Body of pancreas (tissue), 4 donors: ENCODE measurements around the gene RIMBP2.

Experiments used
- CTCF ChIP-seq, 7 experiments: fragments of 450-650 bp in 4 of 7; fragments of 200-600 bp in 3 of 7; sonication (generic) in 3 of 7; IDR thresholded peaks; one replicate each; pipeline ENCODE4 v1.5.1; 2016 to 2019; ENCODE audit warnings: antibody characterized with exemption in 7 of 7
- POLR2A ChIP-seq, 3 donors: fragments of 450-650 bp; IDR thresholded peaks; one replicate each; pipeline ENCODE4 v1.6.1; 2016; ENCODE audit warnings: antibody characterized with exemption in 3 of 3, mild to moderate bottlenecking in 2 of 3

GRCh38 chr12:130437555-130438242, 278.4 kb downstream of the RIMBP2 start:
- TF ChIP-seq CTCF (IDR thresholded peaks at IDR 0.05), result no peak
- no peak for TF ChIP-seq POLR2A (IDR thresholded peaks at IDR 0.05)
